ENCODE measurements around the gene CMBL. TPM values are rescaled to one million over a fixed set of nuclear protein-coding genes. Genes with fewer than 3 reads are reported as not detected.
"Not testable (repeated sequence)": the region's sequence is repeated elsewhere in the genome, so short reads cannot be mapped to it uniquely, and the experiment has no call there.

CMBL gene
- polyA plus RNA-seq, 1 experiment: 23.8 TPM

GRCh38 chr5:10251405-10251804 is 56.3 kb downstream of the CMBL start:
- TF ChIP-seq CTCF (IDR thresholded peaks at IDR 0.05; ENCODE audit: insufficient read depth, low read depth, low read length): no peak
- no peaks in the 10 kb centered on the region for H3K27me3 ChIP-seq (ENCODE audit: control insufficient read depth, insufficient read depth, low read length)
- peaks cover 1% of the 10 kb centered on the region; the same call in 1 of the 2 replicates for H3K36me3 ChIP-seq (ENCODE audit: control insufficient read depth, insufficient read depth, low read length)
- DNase-seq (ENCODE audit: low read depth): no peak
- peak overlapping the region; percentile 80 for H3K4me3 ChIP-seq (ENCODE audit: low read depth, low read length)
- CTCF ChIA-PET: interaction anchor here (1.0 kb wide), 1 partner anchor 10 kb away, joined by 3 read pairs; no protein-coding TSS in a partner anchor
- POLR2A ChIA-PET: no interaction called here

GRCh38 chr5:10250806-10251276 is 56.9 kb downstream of the CMBL start:
- CTCF ChIA-PET: interaction anchor here (1.0 kb wide), 1 partner anchor 10 kb away, joined by 3 read pairs; no protein-coding TSS in a partner anchor
- Histone ChIP-seq H3K27me3 (ENCODE audit: control insufficient read depth, insufficient read depth, low read length) (no peaks in the 10 kb centered on the region), H3K4me3 (ENCODE audit: low read depth, low read length) (peak overlapping the region; percentile 80), H3K36me3 (ENCODE audit: control insufficient read depth, insufficient read depth, low read length) (no peaks in the 10 kb centered on the region)
- DNase-seq (ENCODE audit: low read depth): no peak
- no peak for TF ChIP-seq CTCF (IDR thresholded peaks at IDR 0.05; ENCODE audit: insufficient read depth, low read depth, low read length)
- POLR2A ChIA-PET: no interaction called here

GRCh38 chr5:10249948-10250805 is 57.5 kb downstream of the CMBL start, which contains the start of gene CCT5:
TSS of gene CCT5 (plus strand) at chr5:10250280. CDS start at chr5:10250341, 61 bp downstream.
- POLR2A ChIA-PET: interaction anchor here (0.6 to 1.0 kb wide), 2 partner anchors 16 to 50 kb away, joined by 3 read pairs; no protein-coding TSS in a partner anchor
- Histone ChIP-seq H3K27me3 (ENCODE audit: control insufficient read depth, insufficient read depth, low read length) (no peaks in the 10 kb centered on the region), H3K4me3 (ENCODE audit: low read depth, low read length) (peak within 1 kb of the TSS; percentile 80), H3K36me3 (ENCODE audit: control insufficient read depth, insufficient read depth, low read length) (no peaks in the 10 kb centered on the region)
- TF ChIP-seq CTCF (IDR thresholded peaks at IDR 0.05; ENCODE audit: insufficient read depth, low read depth, low read length): no peak
- peak; percentile 83 for DNase-seq (ENCODE audit: low read depth)
- CTCF ChIA-PET: interaction anchor here (0.8 kb wide), 1 partner anchor 17 kb away, joined by 3 read pairs; no protein-coding TSS in a partner anchor

- peak overlapping the region; percentile 80 for H3K4me3 ChIP-seq (ENCODE audit: low read depth, low read length)
- no peak for DNase-seq (ENCODE audit: low read depth)
- H3K27me3 ChIP-seq (ENCODE audit: control insufficient read depth, insufficient read depth, low read length): no peaks in the 10 kb centered on the region
- ChIA-PET POLR2A (interaction anchor here (1.0 kb wide), 1 partner anchor 49 kb away, joined by 3 read pairs; no protein-coding TSS in a partner anchor), CTCF (no interaction called here)
- no peak for TF ChIP-seq CTCF (IDR thresholded peaks at IDR 0.05; ENCODE audit: insufficient read depth, low read depth, low read length)
- no peaks in the 10 kb centered on the region for H3K36me3 ChIP-seq (ENCODE audit: control insufficient read depth, insufficient read depth, low read length)
Measured at GRCh38 chr5:10248378-10249260, 59.1 kb downstream of the CMBL start.

- DNase-seq (ENCODE audit: low read depth); H3K27me3 ChIP-seq (ENCODE audit: control insufficient read depth, insufficient read depth, low read length); POLR2A ChIA-PET; H3K4me3 ChIP-seq (ENCODE audit: low read depth, low read length); H3K36me3 ChIP-seq (ENCODE audit: control insufficient read depth, insufficient read depth, low read length): not testable (repeated sequence)
- CTCF ChIA-PET: interaction anchor here (1.0 kb wide), 1 partner anchor 14 kb away, joined by 4 read pairs; no protein-coding TSS in a partner anchor
Measured at GRCh38 chr5:10247217-10247616, 60.5 kb downstream of the CMBL start.
